ENCODE data around the gene TMEM125.

TMEM125 gene

GRCh38 chr1:43271186-43272118 lies 1.7 kb downstream of the TMEM125 start:
- no peaks in the 10 kb centered on the region for H3K27me3 ChIP-seq (ENCODE audit: control insufficient read depth, low read length)
- H3K79me2 ChIP-seq (ENCODE audit: control insufficient read depth, low read length) = no peaks in the 10 kb centered on the region
- peaks cover 7% of the 10 kb centered on the region for H3K4me1 ChIP-seq (ENCODE audit: control insufficient read depth, low read length)
- H3K27ac ChIP-seq (ENCODE audit: low read depth, low read length) = no peak overlapping the region
- no peak overlapping the region for H3K4me3 ChIP-seq (ENCODE audit: low read length)
- TF ChIP-seq CTCF (IDR thresholded peaks at IDR 0.05; ENCODE audit: low read depth, low read length, poor library complexity, severe bottlenecking) (no peak), EZH2phosphoT487 (IDR thresholded peaks at IDR 0.05; ENCODE audit: borderline replicate concordance, low read length) (no peak)
- H3K36me3 ChIP-seq (ENCODE audit: control insufficient read depth, low read length) = no peaks in the 10 kb centered on the region
- H3K9me3 ChIP-seq (ENCODE audit: control insufficient read depth, insufficient read depth, low read length) = no peaks in the 10 kb centered on the region
- H3F3A ChIP-seq (ENCODE audit: control insufficient read depth, insufficient read depth) = no peaks in the 10 kb centered on the region
- no peaks in the 10 kb centered on the region for H4K20me1 ChIP-seq (ENCODE audit: control insufficient read depth, insufficient read depth, low read depth, low read length)
- H3K9me2 ChIP-seq (replicated peaks; ENCODE audit: control insufficient read depth, low read length) = no peaks in the 10 kb centered on the region
- 0 out of 2 replicates have a peak overlapping the region, but pooled peaks have one; percentile 27 for H3K4me2 ChIP-seq (ENCODE audit: low read length)

GRCh38 chr1:43272161-43272560 lies 2.4 kb downstream of the TMEM125 start:
- no peak overlapping the region for H3K27ac ChIP-seq (ENCODE audit: low read depth, low read length)
- no peaks in the 10 kb centered on the region for H3K9me3 ChIP-seq (ENCODE audit: control insufficient read depth, insufficient read depth, low read length)
- no peaks in the 10 kb centered on the region for H3K27me3 ChIP-seq (ENCODE audit: control insufficient read depth, low read length)
- H4K20me1 ChIP-seq (ENCODE audit: control insufficient read depth, insufficient read depth, low read depth, low read length) = no peaks in the 10 kb centered on the region
- no peaks in the 10 kb centered on the region for H3K9me2 ChIP-seq (replicated peaks; ENCODE audit: control insufficient read depth, low read length)
- H3K4me3 ChIP-seq (ENCODE audit: low read length) = no peak overlapping the region
- TF ChIP-seq EZH2phosphoT487 (IDR thresholded peaks at IDR 0.05; ENCODE audit: borderline replicate concordance, low read length) (no peak), CTCF (IDR thresholded peaks at IDR 0.05; ENCODE audit: low read depth, low read length, poor library complexity, severe bottlenecking) (no peak)
- peaks cover 7% of the 10 kb centered on the region for H3K4me1 ChIP-seq (ENCODE audit: control insufficient read depth, low read length)
- H3K79me2 ChIP-seq (ENCODE audit: control insufficient read depth, low read length) = no peaks in the 10 kb centered on the region
- H3K4me2 ChIP-seq (ENCODE audit: low read length) = no peak overlapping the region
- no peaks in the 10 kb centered on the region for H3F3A ChIP-seq (ENCODE audit: control insufficient read depth, insufficient read depth)
- H3K36me3 ChIP-seq (ENCODE audit: control insufficient read depth, low read length) = no peaks in the 10 kb centered on the region

GRCh38 chr1:43272576-43273571 lies 3.1 kb downstream of the TMEM125 start:
- Histone ChIP-seq H3K4me1 (ENCODE audit: control insufficient read depth, low read length) (peaks cover 7% of the 10 kb centered on the region), H3K4me3 (ENCODE audit: low read length) (no peak overlapping the region)
- no peak for TF ChIP-seq EZH2phosphoT487 (IDR thresholded peaks at IDR 0.05; ENCODE audit: borderline replicate concordance, low read length)
- TF ChIP-seq CTCF (IDR thresholded peaks at IDR 0.05; ENCODE audit: low read depth, low read length, poor library complexity, severe bottlenecking) = no peak

More at GRCh38 chr1:43272576-43273571, 3.1 kb downstream of the TMEM125 start:
- H3K79me2 ChIP-seq (ENCODE audit: control insufficient read depth, low read length) = no peaks in the 10 kb centered on the region
- no peaks in the 10 kb centered on the region for H4K20me1 ChIP-seq (ENCODE audit: control insufficient read depth, insufficient read depth, low read depth, low read length)
- no peaks in the 10 kb centered on the region for H3K27me3 ChIP-seq (ENCODE audit: control insufficient read depth, low read length)
- no peak overlapping the region for H3K27ac ChIP-seq (ENCODE audit: low read depth, low read length)
- no peak overlapping the region for H3K4me2 ChIP-seq (ENCODE audit: low read length)
- no peaks in the 10 kb centered on the region for H3K36me3 ChIP-seq (ENCODE audit: control insufficient read depth, low read length)
- H3F3A ChIP-seq (ENCODE audit: control insufficient read depth, insufficient read depth) = no peaks in the 10 kb centered on the region
- H3K9me3 ChIP-seq (ENCODE audit: control insufficient read depth, insufficient read depth, low read length) = no peaks in the 10 kb centered on the region
- H3K9me2 ChIP-seq (replicated peaks; ENCODE audit: control insufficient read depth, low read length) = no peaks in the 10 kb centered on the region
